GM12891 (cell line): ENCODE measurements around the gene RAPGEF2.
"Not testable (repeated sequence)": the region's sequence is repeated elsewhere in the genome, so short reads cannot be mapped to it uniquely, and the experiment has no call there.

Experiments
- PAX5 ChIP-seq: IDR thresholded peaks from 2 replicates; pipeline ENCODE4 v1.6.1; 2011; ENCODE audit warnings: low read length, moderate library complexity, mild to moderate bottlenecking; ENCODE audit not compliant: insufficient read depth, severe bottlenecking
- POLR2A ChIP-seq: IDR thresholded peaks from 2 replicates; pipeline ENCODE4 v1.6.1; 2011; ENCODE audit warnings: low read depth, low read length, control low read depth
- POLR2AphosphoS5 ChIP-seq: IDR thresholded peaks from 2 replicates; pipeline ENCODE4 v1.6.1; 2011; ENCODE audit warnings: low read depth, low read length, control low read depth
- SPI1 ChIP-seq: IDR thresholded peaks from 2 replicates; pipeline ENCODE4 v1.6.1; 2011; ENCODE audit warnings: low read depth, low read length, control low read depth
- TAF1 ChIP-seq: IDR thresholded peaks from 2 replicates; pipeline ENCODE4 v1.6.1; 2011; ENCODE audit warnings: low read depth, low read length, control low read depth

DNA sequence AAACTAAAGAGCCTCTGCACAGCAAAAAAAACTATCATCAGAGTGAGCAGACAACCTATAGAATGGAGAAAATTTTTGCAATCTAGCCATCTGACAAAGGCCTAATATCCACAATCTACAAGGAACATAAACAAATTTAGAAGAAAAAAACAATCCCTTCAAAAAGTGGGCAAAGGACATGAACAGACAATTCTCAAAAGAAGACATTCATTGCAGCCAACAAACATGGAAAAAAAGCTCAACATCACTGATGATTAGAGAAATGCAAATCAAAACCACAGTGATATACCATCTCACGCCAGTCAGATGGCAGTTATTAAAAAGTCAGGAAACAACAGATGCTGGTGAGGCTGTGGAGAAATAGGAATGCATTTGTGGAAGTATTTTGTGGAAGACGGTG lies 13.2 kb downstream of the RAPGEF2 start:
- not testable (repeated sequence) for TF ChIP-seq SPI1, POLR2A, POLR2AphosphoS5, TAF1, PAX5
